Activated naive CD4-positive, alpha-beta T cell treated with anti-CD3 and anti-CD28 coated beads, Interleukin-2, amount 50 U/mL, for 16 hours (primary cell): ENCODE data around the gene ODAPH.
"Not testable (repeated sequence)": the region's sequence is repeated elsewhere in the genome, so short reads cannot be mapped to it uniquely, and the experiment has no call there.

Source experiments
- DNase-seq: peaks from one replicate; pipeline ENCODE4 v3.0.0-alpha.2; 2020

Gene ODAPH

GRCh38 chr4:75555294-75556164 lies at the start of gene ODAPH:
Gene ODAPH, plus strand, starts transcription at chr4:75556066. Its CDS starts 17 bp downstream, at chr4:75556083.
- DNase-seq = no peak

GRCh38 chr4:75509592-75509991 lies 46.3 kb upstream of the ODAPH start:
- not testable (repeated sequence) for DNase-seq

- no peak for DNase-seq
Measured at GRCh38 chr4:75511841-75512240, 44.0 kb upstream of the ODAPH start.

GRCh38 chr4:75512386-75513211 lies 43.3 kb upstream of the ODAPH start:
- DNase-seq = no peak

GRCh38 chr4:75513526-75514130 lies 42.2 kb upstream of the ODAPH start:
- DNase-seq = no peak

- DNase-seq = peak; percentile 91
Measured at GRCh38 chr4:75514131-75514948, 41.5 kb upstream of the ODAPH start, which contains the start of the genes RCHY1 and THAP6. Gene RCHY1, minus strand, starts transcription at chr4:75514403. Its CDS starts 117 bp downstream, at chr4:75514286. Gene THAP6, plus strand, starts transcription at chr4:75514473. Its CDS starts 980 bp downstream, at chr4:75515453.

- DNase-seq = no peak
Measured at GRCh38 chr4:75514949-75515612, 40.8 kb upstream of the ODAPH start.

- DNase-seq = no peak
Measured at GRCh38 chr4:75516144-75516543, 39.7 kb upstream of the ODAPH start.

- not testable (repeated sequence) for DNase-seq
Measured at GRCh38 chr4:75519452-75519851, 36.4 kb upstream of the ODAPH start.

- DNase-seq = no peak
Measured at GRCh38 chr4:75525086-75525485, 30.8 kb upstream of the ODAPH start.

GRCh38 chr4:75525910-75526309 lies 30.0 kb upstream of the ODAPH start:
- DNase-seq = no peak

- no peak for DNase-seq
Measured at GRCh38 chr4:75527482-75527881, 28.4 kb upstream of the ODAPH start.

GRCh38 chr4:75530556-75531322 lies 25.1 kb upstream of the ODAPH start:
- DNase-seq = no peak

GRCh38 chr4:75531536-75532143 lies 24.2 kb upstream of the ODAPH start:
- not testable (repeated sequence) for DNase-seq

- not testable (repeated sequence) for DNase-seq
Measured at GRCh38 chr4:75533339-75533887, 22.5 kb upstream of the ODAPH start.

GRCh38 chr4:75533926-75534325 lies 21.9 kb upstream of the ODAPH start:
- DNase-seq = not testable (repeated sequence)

GRCh38 chr4:75537308-75537707 lies 18.6 kb upstream of the ODAPH start:
- not testable (repeated sequence) for DNase-seq

GRCh38 chr4:75542824-75543223 lies 13.0 kb upstream of the ODAPH start:
- no peak for DNase-seq

GRCh38 chr4:75544220-75544619 lies 11.6 kb upstream of the ODAPH start:
- DNase-seq = not testable (repeated sequence)

- DNase-seq = no peak
Measured at GRCh38 chr4:75544870-75545269, 11.0 kb upstream of the ODAPH start.
